HG03039 (cell line): ENCODE data around the gene SLC25A13.
"Not testable (repeated sequence)": the region's sequence is repeated elsewhere in the genome, so short reads cannot be mapped to it uniquely, and the experiment has no call there.

Source experiments
- ATAC-seq: cut with Tn5 transposase; IDR thresholded peaks from one replicate; pipeline ENCODE4 v1.9.1; 2021; ENCODE audit warnings: mild to moderate bottlenecking, moderate library complexity; ENCODE audit not compliant: unreplicated experiment

Gene SLC25A13

GRCh38 chr7:96300986-96301385 is 20.9 kb downstream of the SLC25A13 start:
- ATAC-seq, result no peak

- ATAC-seq, result no peak
Measured at GRCh38 chr7:96300502-96300901, 21.4 kb downstream of the SLC25A13 start.

- no peak for ATAC-seq
Measured at GRCh38 chr7:96299496-96299895, 22.4 kb downstream of the SLC25A13 start.

DNA sequence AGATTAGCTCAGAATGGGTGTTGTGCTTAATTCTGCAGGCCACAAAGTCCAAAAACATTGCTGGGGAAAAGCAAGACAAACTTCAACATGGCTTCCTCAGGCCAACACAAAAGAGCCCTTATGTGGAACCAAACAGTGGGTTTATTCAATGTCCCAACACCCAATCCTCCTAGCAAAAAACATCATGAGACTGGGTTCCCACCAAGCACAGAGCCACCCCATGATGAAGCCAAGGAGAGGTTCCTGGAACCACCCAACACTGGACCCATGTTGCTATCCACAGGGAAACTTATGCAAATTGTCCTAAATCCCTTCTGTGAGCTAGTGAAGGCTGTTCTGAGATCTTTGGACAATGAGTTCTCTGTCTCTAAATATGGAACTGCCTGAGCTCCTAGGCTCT is 24.0 kb downstream of the SLC25A13 start:
- no peak for ATAC-seq

- not testable (repeated sequence) for ATAC-seq
Measured at GRCh38 chr7:96297446-96297845, 24.5 kb downstream of the SLC25A13 start.

- not testable (repeated sequence) for ATAC-seq
Measured at GRCh38 chr7:96293911-96294310, 28.0 kb downstream of the SLC25A13 start.

GRCh38 chr7:96287559-96287958 is 34.3 kb downstream of the SLC25A13 start:
- ATAC-seq, result no peak

DNA sequence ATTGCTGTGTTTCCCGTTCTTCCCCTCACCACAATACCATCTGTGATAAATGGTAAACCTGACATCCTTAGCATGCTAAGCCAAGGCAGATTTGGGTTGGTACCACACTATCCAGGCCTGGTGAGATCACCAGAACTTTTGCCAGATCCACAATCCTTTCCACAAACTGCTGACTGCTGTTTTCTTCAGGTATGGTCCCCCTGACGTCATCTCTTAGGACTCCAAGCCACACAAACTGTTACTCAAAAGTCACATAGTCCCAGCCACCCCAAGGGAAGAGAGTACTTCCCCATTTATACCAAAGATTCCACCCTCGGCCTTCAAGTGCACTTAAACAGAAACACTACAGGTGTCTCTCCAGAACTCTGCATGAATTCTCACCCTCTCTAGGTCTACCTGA is 34.8 kb downstream of the SLC25A13 start:
- ATAC-seq, result peak; percentile 51

- ATAC-seq, result peak; percentile 49
Measured at GRCh38 chr7:96285579-96285978, 36.3 kb downstream of the SLC25A13 start.

DNA sequence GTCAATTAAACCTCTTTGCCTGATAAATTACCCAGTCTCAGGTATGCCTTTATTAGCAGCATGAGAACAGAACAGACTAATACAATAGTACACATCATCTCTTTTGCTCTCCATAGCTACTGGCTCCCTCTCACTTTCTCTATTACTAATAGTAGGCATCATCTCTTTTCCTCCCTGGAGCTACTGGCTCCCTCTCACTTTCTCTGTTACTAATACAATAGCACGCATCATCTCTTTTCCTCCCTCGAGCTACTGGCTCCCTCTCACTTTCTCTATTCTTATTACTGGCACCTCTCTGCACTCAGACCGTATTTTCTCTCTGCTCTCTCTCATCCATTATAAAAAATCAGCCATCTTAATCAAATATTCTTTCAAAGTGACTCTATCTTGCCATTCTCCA is 37.1 kb downstream of the SLC25A13 start:
- ATAC-seq, result peak; percentile 81

GRCh38 chr7:96284240-96284639 is 37.7 kb downstream of the SLC25A13 start:
- ATAC-seq, result no peak

DNA sequence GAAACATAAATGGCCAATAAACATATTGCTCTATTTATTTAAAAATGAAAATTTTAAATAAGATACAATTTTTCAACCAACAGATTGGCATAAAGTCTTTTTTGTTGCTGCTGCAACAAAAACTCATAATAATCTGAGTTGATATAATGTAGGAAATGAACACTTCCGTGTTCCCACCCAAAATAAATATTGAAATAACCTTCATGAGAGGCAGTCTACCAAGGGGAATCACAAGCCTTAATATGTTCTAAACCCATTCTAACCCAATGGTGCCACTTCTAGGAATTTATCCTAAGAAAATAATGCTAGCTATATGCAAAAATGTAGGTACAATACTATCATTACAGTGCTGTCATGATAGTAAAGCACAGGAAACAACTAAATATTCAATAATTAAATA is 39.1 kb downstream of the SLC25A13 start:
- ATAC-seq, result no peak

GRCh38 chr7:96277921-96278320 is 44.0 kb downstream of the SLC25A13 start:
- ATAC-seq, result no peak

GRCh38 chr7:96276019-96276418 is 45.9 kb downstream of the SLC25A13 start:
- no peak for ATAC-seq

DNA sequence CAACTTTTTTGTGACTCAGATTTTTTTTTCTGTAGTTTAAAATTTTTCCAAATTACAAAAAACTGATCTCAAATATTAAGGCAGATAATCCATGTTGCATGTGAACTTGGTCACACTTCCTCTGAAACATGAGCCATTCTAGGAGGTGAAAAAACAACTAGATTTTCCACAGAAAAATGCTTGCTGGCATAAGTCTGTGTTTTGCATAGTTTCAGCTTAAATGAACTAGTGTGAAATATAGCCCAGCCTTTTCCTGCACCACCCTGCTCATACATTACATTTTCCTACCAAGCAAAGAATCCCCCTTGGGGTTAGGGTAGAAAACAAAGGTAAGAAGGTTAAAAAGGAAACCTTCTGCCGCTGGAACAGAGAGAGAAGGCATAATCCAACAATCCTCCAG is 48.2 kb downstream of the SLC25A13 start:
- no peak for ATAC-seq

DNA sequence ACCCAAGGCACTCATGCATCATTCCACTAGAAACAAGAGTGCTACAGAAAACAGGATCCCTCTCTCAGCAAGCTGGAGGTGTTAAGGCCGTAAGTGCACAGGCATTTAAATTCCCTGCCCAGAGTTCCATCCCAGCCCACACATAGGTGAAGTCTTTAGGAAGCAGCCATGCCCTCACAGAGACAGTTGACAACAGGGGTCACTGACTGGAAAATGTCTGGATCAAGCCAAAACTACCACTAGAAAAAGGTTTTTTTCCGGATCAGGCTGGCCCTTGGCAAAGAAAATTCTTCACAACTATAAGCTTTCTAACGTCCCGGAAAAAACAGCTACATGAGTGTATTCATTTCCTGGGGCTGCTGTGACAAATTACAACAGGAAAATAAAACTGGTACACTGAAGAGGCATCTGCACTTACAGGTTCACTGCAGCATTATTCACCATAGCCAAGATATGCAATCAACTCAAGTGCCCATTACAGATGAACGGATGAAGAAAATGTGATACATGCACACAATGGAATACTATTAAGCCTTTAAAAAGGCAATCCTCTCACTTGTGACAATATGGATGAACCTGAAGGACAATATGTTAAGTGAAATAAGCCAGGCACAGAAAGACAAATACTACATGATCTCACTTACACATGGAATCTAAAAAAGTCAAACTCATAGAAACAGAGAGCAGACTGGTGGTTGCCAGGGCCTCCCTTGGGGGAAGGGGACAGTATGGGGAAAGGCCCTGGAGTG is 52.5 kb downstream of the SLC25A13 start:
- no peak for ATAC-seq

DNA sequence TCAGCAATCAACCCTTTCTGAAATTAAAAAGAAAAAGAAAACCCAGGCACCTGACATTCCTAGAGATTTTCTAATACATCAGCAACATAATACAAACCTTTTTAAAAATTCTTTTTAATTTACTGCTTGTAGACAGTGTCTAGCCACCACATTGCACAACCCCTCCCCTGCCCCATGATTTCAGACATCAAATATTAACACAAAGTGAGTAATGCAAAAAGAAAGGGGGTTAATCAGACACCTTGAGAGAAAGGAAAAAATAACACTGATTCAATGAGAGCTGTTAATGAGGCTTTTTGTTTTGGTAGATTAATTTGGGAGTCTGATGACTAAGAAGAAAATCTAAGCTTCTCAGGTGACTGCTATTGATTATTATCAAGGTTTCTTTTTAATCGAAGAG is 55.3 kb downstream of the SLC25A13 start:
- ATAC-seq, result no peak

DNA sequence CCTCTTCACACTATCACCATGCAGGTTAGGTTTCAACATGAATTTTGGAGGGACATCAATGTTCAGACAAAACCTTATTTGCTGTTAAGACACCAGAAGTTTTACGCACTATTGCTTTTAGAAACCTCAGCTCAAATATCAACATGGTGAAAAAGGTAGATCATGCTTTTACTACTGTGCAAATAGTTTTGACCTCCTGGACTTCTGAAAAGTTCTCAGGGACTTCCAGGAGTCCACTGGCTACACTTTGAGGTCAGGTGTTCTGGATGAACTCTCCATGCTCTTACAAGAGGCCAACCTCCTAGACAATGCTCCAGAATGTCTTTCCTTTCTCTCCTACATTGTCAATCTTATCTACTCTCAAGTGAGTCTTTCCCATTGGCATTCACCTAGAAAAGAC is 55.9 kb downstream of the SLC25A13 start:
- ATAC-seq, result no peak

GRCh38 chr7:96253964-96254363 is 67.9 kb downstream of the SLC25A13 start:
- no peak for ATAC-seq

DNA sequence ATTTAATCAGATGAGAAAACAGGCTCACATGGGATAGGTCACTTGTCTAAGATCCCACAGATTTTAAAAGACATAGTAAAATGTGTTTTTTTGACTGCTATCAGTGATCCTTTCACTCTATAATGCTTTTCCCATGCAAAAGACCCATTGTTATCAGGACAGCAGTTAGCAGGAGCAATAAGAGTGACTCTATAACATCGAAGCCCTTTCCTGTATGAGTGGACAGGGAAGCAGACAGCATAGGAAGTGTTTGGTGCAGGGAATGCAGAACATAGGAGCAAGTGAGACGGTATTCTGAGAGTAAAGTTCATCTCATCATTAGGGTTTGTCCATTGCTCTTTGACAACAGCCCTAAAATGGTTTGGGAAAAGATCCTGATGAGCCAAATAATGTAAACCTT is 68.5 kb downstream of the SLC25A13 start:
- no peak for ATAC-seq

GRCh38 chr7:96250776-96251361 is 71.0 kb downstream of the SLC25A13 start:
- ATAC-seq, result no peak

GRCh38 chr7:96248405-96248804 is 73.5 kb downstream of the SLC25A13 start:
- ATAC-seq, result no peak

DNA sequence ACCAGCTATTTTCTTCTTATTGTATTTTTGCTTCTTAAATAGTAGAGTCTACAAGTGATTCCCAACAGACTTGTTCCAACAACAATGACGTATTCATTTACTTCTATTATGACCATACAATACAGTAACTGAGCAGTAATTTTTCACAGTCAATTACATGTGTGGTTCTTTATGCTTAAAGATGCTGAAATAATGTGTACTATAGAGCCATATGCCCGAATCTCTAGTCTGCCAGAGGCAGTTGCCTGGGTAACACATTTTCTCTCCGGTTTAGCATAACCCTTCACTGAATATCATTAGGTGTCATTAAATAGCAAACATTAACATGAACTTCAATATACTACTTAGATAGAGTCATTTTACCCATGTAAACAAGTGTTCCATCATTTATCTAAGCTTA is 75.0 kb downstream of the SLC25A13 start:
- ATAC-seq, result no peak
